WTC11 (cell line): Measurements from ENCODE around the gene RGS18. TPM values are rescaled to one million over a fixed set of nuclear protein-coding genes. Genes with fewer than 3 reads are reported as not detected.

Experiments used
- ATAC-seq: fragments of 200-7000 bp; cut with Tn5 transposase; 2 replicates; pipeline ENCODE4 v1.10.0; 2021; ENCODE audit warnings: mild to moderate bottlenecking, moderate library complexity
- CTCF ChIA-PET: fragments of 300-600 bp; sonication (Branson Sonifier 250); formaldehyde crosslinking; loops from one replicate; lab custom pipeline; 2021; ENCODE audit warnings: antibody characterized with exemption; lab: Charles Lee
- POLR2A ChIA-PET: fragments of 350-600 bp; sonication (Branson Sonifier 250); formaldehyde crosslinking; loops from one replicate; lab custom pipeline; 2021; ENCODE audit warnings: antibody characterized with exemption; lab: Charles Lee
- DNase-seq: peaks from one replicate; pipeline ENCODE4 v3.0.0; 2021; ENCODE audit warnings: low spot score
- H3K27ac Mint-ChIP-seq: 2 replicates; pipeline ENCODE4 v1.8.0; 2021; ENCODE audit warnings: mixed read lengths
- H3K27me3 Mint-ChIP-seq: 2 replicates; pipeline ENCODE4 v1.8.0; 2021; ENCODE audit warnings: low read depth, mild to moderate bottlenecking, moderate library complexity, mixed read lengths
- H3K36me3 Mint-ChIP-seq: 2 replicates; pipeline ENCODE4 v1.8.0; 2021; ENCODE audit warnings: mixed read lengths
- H3K4me1 Mint-ChIP-seq: 2 replicates; pipeline ENCODE4 v1.8.0; 2022; ENCODE audit warnings: mixed read lengths
- H3K4me3 Mint-ChIP-seq: 2 replicates; pipeline ENCODE4 v1.8.0; 2021; ENCODE audit warnings: mild to moderate bottlenecking, moderate library complexity, mixed read lengths
- H3K9me3 Mint-ChIP-seq: 2 replicates; pipeline ENCODE4 v1.8.0; 2021; ENCODE audit warnings: mixed read lengths
- ARID4B ChIP-seq: sonication (generic); formaldehyde crosslinking; IDR thresholded peaks from 2 replicates; pipeline ENCODE4 v1.8.0; 2023; ENCODE audit warnings: missing genetic modification reagents, mild to moderate bottlenecking, borderline replicate concordance
- ATF3 ChIP-seq: sonication (generic); formaldehyde crosslinking; conservative IDR thresholded peaks from 2 replicates; pipeline ENCODE4 v1.8.1; 2022; ENCODE audit warnings: mild to moderate bottlenecking, missing genetic modification reagents
- E2F1 ChIP-seq: sonication (generic); formaldehyde crosslinking; IDR thresholded peaks from 2 replicates; pipeline ENCODE4 v1.8.0; 2022; ENCODE audit warnings: mild to moderate bottlenecking, missing genetic modification reagents
- ERG ChIP-seq: fragments of 250-450 bp; sonication (Bioruptor Pico); IDR thresholded peaks from 2 replicates; pipeline ENCODE4 v1.8.0; 2021; ENCODE audit warnings: mild to moderate bottlenecking
- ETV6 ChIP-seq: sonication (generic); formaldehyde crosslinking; IDR thresholded peaks from 2 replicates; pipeline ENCODE4 v1.8.1; 2022; ENCODE audit warnings: mild to moderate bottlenecking, missing genetic modification reagents
- GABPB1 ChIP-seq: sonication (generic); formaldehyde crosslinking; IDR thresholded peaks from 2 replicates; pipeline ENCODE4 v1.8.1; 2023; ENCODE audit warnings: mild to moderate bottlenecking, missing genetic modification reagents
- GRHL2 ChIP-seq: fragments of 250-450 bp; sonication (Bioruptor Pico); IDR thresholded peaks from 2 replicates; pipeline ENCODE4 v1.8.0; 2022; ENCODE audit warnings: mild to moderate bottlenecking, moderate library complexity; ENCODE audit not compliant: insufficient replicate concordance, severe bottlenecking
- IRF1 ChIP-seq: sonication (generic); formaldehyde crosslinking; IDR thresholded peaks from 2 replicates; pipeline ENCODE4 v1.8.0; 2023; ENCODE audit warnings: missing genetic modification reagents
- JUN ChIP-seq: sonication (generic); formaldehyde crosslinking; IDR thresholded peaks from 2 replicates; pipeline ENCODE4 v1.8.0; 2023; ENCODE audit warnings: mild to moderate bottlenecking, missing genetic modification reagents
- MLX ChIP-seq: sonication (generic); formaldehyde crosslinking; IDR thresholded peaks from 2 replicates; pipeline ENCODE4 v1.8.1; 2023; ENCODE audit warnings: mild to moderate bottlenecking, missing genetic modification reagents, moderate library complexity
- MYBL2 ChIP-seq: sonication (generic); formaldehyde crosslinking; IDR thresholded peaks from 2 replicates; pipeline ENCODE4 v1.8.1; 2023; ENCODE audit warnings: mild to moderate bottlenecking, moderate library complexity, missing genetic modification reagents
- OVOL2 ChIP-seq: fragments of 250-450 bp; sonication (Bioruptor Pico); IDR thresholded peaks from 2 replicates; pipeline ENCODE4 v1.9.0; 2021; ENCODE audit warnings: mild to moderate bottlenecking, borderline replicate concordance
- PRDM15 ChIP-seq: sonication (generic); formaldehyde crosslinking; IDR thresholded peaks from 2 replicates; pipeline ENCODE4 v1.8.0; 2022; ENCODE audit warnings: missing genetic modification reagents
- TEAD4 ChIP-seq: sonication (generic); formaldehyde crosslinking; IDR thresholded peaks from 2 replicates; pipeline ENCODE4 v1.8.0; 2022; ENCODE audit warnings: mild to moderate bottlenecking, missing genetic modification reagents
- ZBTB21 ChIP-seq: sonication (generic); formaldehyde crosslinking; IDR thresholded peaks from 2 replicates; pipeline ENCODE4 v1.8.1; 2023; ENCODE audit warnings: mild to moderate bottlenecking, missing genetic modification reagents, borderline replicate concordance
- ZNF232 ChIP-seq: sonication (generic); formaldehyde crosslinking; IDR thresholded peaks from 2 replicates; pipeline ENCODE4 v1.8.0; 2022; ENCODE audit warnings: mild to moderate bottlenecking, missing genetic modification reagents
- ZNF263 ChIP-seq: sonication (generic); formaldehyde crosslinking; IDR thresholded peaks from 2 replicates; pipeline ENCODE4 v1.8.1; 2022; ENCODE audit warnings: low read depth, mild to moderate bottlenecking, moderate library complexity, missing genetic modification reagents
- ZNF532 ChIP-seq: fragments of 250-450 bp; sonication (Bioruptor Pico); IDR thresholded peaks from 2 replicates; pipeline ENCODE4 v1.9.0; 2021; ENCODE audit warnings: mild to moderate bottlenecking, borderline replicate concordance
- total RNA-seq: library from RNA; stranded (reverse); gene quantifications from 3 replicates; pipeline ENCODE4 v1.2.3, GENCODE V29; 2021

The RGS18 gene
- total RNA-seq, 1 experiment from 2014 or later, result not detected

GRCh38 chr1:192170196-192170984, 12.1 kb downstream of the RGS18 start:
- Mint-ChIP-seq H3K9me3 (peaks cover 12% of the 10 kb centered on the region), H3K27me3 (no peaks in the 10 kb centered on the region), H3K4me1 (peaks cover 10% of the 10 kb centered on the region), H3K4me3 (no peak overlapping the region), H3K36me3 (peaks cover 2% of the 10 kb centered on the region), H3K27ac (no peak overlapping the region)
- no peak for DNase-seq
- ATAC-seq, result no peak
- CTCF ChIA-PET, result interaction anchor here (1.4 kb wide), 1 partner anchor 9 kb away, joined by 3 read pairs; no protein-coding TSS in a partner anchor
- no peak for TF ChIP-seq ZBTB21 (CRISPR knock-in tag)
- TF ChIP-seq MYBL2, result no peak
- TF ChIP-seq GRHL2, result no peak
- no peak for TF ChIP-seq GABPB1 (CRISPR knock-in tag)
- no peak for TF ChIP-seq ARID4B (CRISPR knock-in tag)
- no peak for TF ChIP-seq JUN (CRISPR knock-in tag)
- TF ChIP-seq ZNF232 (CRISPR knock-in tag), result no peak
- TF ChIP-seq TEAD4 (CRISPR knock-in tag), result no peak
- TF ChIP-seq IRF1, result no peak
- no peak for TF ChIP-seq PRDM15
- no peak for TF ChIP-seq ZNF263 (CRISPR knock-in tag)
- no peak for TF ChIP-seq MLX (CRISPR knock-in tag)
- no peak for TF ChIP-seq ATF3 (CRISPR knock-in tag)
- TF ChIP-seq E2F1 (CRISPR knock-in tag), result no peak
- TF ChIP-seq ZNF532 (CRISPR knock-in tag), result no peak
- no peak for TF ChIP-seq OVOL2 (CRISPR knock-in tag)
- TF ChIP-seq ERG (CRISPR knock-in tag), result no peak
- no peak for TF ChIP-seq ETV6 (CRISPR knock-in tag)
- POLR2A ChIA-PET, result no interaction called here
